Tibial artery (tissue), 4 donors: ENCODE data around the gene CTNNA3.

Source experiments
- DNase-seq, 2 donors: peaks; one replicate each; pipeline ENCODE4 v3.0.0-alpha.2; 2019
- H3K27ac ChIP-seq, 2 donors: fragments of 200-600 bp; sonication (generic) in 1 of 2; 1 replicate in 1 of 2; 2 replicates in 1 of 2; pipeline ENCODE4 v1.5.1; 2018 to 2019; ENCODE audit warnings: mild to moderate bottlenecking in 1 of 2
- H3K27me3 ChIP-seq, 2 donors: fragments of 200-600 bp; sonication (generic) in 1 of 2; one replicate each; pipeline versions ENCODE4 v1.5.1 to v1.6.0; 2016 to 2019
- H3K36me3 ChIP-seq, 3 donors: fragments of 200-600 bp; sonication (generic) in 2 of 3; one replicate each; pipeline ENCODE4 v1.5.1; 2016 to 2019; ENCODE audit warnings: mild to moderate bottlenecking in 2 of 3
- H3K4me1 ChIP-seq, 4 donors: fragments of 200-600 bp; sonication (generic) in 2 of 4; 1 replicate in 3 of 4; 2 replicates in 1 of 4; pipeline ENCODE4 v1.5.1; 2016 to 2019
- H3K4me3 ChIP-seq, 2 donors: fragments of 200-600 bp; sonication (generic) in 1 of 2; 1 replicate in 1 of 2; 2 replicates in 1 of 2; pipeline ENCODE4 v1.5.1; 2018 to 2019; ENCODE audit warnings: mild to moderate bottlenecking in 2 of 2
- H3K9me3 ChIP-seq, 3 donors: fragments of 200-600 bp; sonication (generic) in 1 of 3; one replicate each; pipeline ENCODE4 v1.5.1; 2016 to 2019
- intact Hi-C: fragments of 100-400 bp; cut with DNase I; formaldehyde crosslinking; loops from one replicate; pipeline ENCODE4 v1.15.0; 2023; ENCODE audit warnings: low total_unique reads
- TF ChIP-seq, protein P1 (sequence below), 2 experiments: fragments of 200-600 bp in 1 of 2; fragments of 450-650 bp in 1 of 2; IDR thresholded peaks; one replicate each; pipeline ENCODE4 v1.5.1; 2017 to 2019; ENCODE audit warnings: antibody characterized with exemption in 2 of 2, mild to moderate bottlenecking in 1 of 2, moderate library complexity in 1 of 2

Gene CTNNA3

DNA sequence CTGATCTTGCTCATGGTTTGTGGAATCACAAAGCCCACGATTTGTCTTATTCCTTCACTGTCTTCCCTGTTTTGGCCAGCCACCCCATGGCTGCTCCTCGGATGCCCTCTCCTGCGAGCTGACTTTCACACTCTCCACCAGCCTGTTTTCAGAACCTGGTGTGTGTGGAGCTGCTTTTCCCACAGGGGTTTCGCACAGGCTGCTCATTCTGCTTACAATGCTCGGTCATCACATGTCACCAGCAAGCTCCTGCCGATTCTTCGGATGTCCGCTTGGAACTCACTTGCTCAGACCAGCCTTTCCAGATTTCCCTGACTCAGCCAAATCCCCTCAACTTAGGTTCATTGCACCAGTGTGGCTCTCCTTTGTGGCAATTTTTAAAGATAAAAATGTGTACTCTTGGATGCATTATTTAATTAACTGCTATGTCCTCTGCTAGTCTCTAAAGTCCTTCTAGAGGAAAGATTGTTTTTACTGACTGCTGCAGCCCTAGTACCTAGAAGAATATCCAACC, 1788.7 kb downstream of the CTNNA3 start:
- no peak overlapping the region for H3K27ac ChIP-seq
- H3K27me3 ChIP-seq = no peaks in the 10 kb centered on the region
- H3K4me3 ChIP-seq = no peak overlapping the region
- intact Hi-C loops = no loop called here
- DNase-seq = no peak
- TF ChIP-seq, protein P1, sequence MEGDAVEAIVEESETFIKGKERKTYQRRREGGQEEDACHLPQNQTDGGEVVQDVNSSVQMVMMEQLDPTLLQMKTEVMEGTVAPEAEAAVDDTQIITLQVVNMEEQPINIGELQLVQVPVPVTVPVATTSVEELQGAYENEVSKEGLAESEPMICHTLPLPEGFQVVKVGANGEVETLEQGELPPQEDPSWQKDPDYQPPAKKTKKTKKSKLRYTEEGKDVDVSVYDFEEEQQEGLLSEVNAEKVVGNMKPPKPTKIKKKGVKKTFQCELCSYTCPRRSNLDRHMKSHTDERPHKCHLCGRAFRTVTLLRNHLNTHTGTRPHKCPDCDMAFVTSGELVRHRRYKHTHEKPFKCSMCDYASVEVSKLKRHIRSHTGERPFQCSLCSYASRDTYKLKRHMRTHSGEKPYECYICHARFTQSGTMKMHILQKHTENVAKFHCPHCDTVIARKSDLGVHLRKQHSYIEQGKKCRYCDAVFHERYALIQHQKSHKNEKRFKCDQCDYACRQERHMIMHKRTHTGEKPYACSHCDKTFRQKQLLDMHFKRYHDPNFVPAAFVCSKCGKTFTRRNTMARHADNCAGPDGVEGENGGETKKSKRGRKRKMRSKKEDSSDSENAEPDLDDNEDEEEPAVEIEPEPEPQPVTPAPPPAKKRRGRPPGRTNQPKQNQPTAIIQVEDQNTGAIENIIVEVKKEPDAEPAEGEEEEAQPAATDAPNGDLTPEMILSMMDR (IDR thresholded peaks at IDR 0.05) = no peak
- H3K4me1 ChIP-seq = peaks cover 0 to 8% (median 2%) of the 10 kb centered on the region in 4 donors
- no peaks in the 10 kb centered on the region for H3K36me3 ChIP-seq
- H3K9me3 ChIP-seq = no peaks in the 10 kb centered on the region

DNA sequence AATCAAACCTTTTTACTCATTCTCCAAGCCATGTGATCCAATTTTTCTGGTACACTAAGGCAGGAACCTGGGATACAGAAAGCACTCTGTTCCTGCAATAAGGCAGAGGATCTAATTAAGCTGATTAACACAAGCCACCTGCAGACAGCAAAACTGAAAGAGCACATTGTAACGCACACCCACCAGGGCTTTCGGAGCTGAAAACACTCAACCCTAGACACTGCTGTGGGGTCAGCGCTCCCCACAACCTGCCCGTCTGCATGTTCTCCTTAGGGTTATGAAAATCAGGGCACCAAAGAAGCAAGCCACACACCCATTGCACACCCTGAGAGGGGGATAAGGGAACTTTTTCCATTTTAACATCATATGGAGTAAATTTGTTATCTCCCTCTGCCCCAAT, 1792.4 kb downstream of the CTNNA3 start:
- Histone ChIP-seq H3K9me3 (no peaks in the 10 kb centered on the region), H3K4me3 (no peak overlapping the region), H3K36me3 (no peaks in the 10 kb centered on the region), H3K27me3 (no peaks in the 10 kb centered on the region), H3K4me1 (peaks cover 0 to 8% (median 2%) of the 10 kb centered on the region in 4 donors), H3K27ac (no peak overlapping the region)
- intact Hi-C loops = no loop called here
- TF ChIP-seq, protein P1 (IDR thresholded peaks at IDR 0.05) = no peak
- DNase-seq = no peak

DNA sequence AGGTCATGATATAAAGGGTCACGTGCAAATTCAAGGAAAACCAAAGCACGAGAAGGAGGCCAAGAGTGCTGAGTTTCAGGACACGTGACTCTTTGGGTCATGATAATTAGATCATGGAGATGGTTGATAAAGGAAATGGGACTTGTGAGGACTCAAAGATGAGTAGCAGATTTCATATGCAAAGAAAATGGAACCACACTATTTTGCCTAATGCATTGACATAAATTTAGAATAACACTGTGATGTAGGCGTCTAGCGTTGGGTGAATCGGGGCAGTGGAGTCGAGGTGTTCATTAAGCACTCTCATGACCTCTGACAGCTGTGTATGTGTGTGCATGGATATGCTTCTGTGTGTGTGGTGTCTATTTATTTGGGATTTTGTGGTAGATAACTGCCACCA, 1795.7 kb downstream of the CTNNA3 start:
- Histone ChIP-seq H3K4me1 (no peaks in the 10 kb centered on the region), H3K27me3 (no peaks in the 10 kb centered on the region), H3K36me3 (no peaks in the 10 kb centered on the region), H3K27ac (no peak overlapping the region), H3K9me3 (no peaks in the 10 kb centered on the region), H3K4me3 (no peak overlapping the region)
- TF ChIP-seq, protein P1 (IDR thresholded peaks at IDR 0.05) = no peak
- intact Hi-C loops = no loop called here
- no peak for DNase-seq

DNA sequence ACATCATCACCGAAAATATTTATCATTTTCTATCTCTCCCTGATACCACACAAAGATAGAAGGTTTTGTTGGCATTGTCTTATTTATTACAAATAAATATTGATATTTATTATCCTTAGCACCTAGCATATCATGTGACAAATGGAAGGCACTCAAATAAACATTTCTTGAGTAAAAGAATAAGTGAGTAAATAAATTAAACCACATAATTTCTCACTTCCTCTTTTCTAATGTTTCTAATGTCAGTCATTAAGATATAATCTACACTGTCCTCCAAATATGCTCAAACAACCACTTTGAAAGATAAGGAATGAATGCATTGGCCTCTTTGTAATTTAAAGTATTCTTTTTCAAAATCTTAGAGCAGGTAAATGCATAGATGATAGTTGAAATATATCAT, 1797.9 kb downstream of the CTNNA3 start:
- Histone ChIP-seq H3K4me3 (no peak overlapping the region), H3K4me1 (no peaks in the 10 kb centered on the region), H3K36me3 (no peaks in the 10 kb centered on the region), H3K27ac (no peak overlapping the region), H3K27me3 (no peaks in the 10 kb centered on the region), H3K9me3 (no peaks in the 10 kb centered on the region)
- intact Hi-C loops = no loop called here
- TF ChIP-seq, protein P1 (IDR thresholded peaks at IDR 0.05) = no peak
- DNase-seq = no peak

DNA sequence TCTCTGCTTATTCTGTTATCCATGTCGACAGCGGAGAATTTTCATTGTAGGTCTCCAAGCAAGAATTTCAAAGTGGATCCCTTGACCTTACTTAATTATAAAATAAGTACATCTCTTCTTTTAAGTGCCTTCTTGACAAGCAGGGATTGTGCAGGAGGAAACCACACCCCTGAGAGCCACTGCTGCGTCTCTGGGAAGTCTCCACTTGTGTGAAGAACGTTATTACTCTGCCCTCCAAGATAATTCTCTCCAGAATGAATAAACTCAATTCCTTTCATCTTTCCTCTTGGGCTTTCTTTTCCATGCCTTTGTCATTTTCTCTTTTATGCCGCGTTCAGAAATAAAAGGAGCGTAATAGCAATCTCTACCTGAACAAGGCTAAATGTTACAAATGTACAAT, 1801.0 kb downstream of the CTNNA3 start:
- Histone ChIP-seq H3K4me3 (no peak overlapping the region), H3K27me3 (no peaks in the 10 kb centered on the region), H3K27ac (no peak overlapping the region), H3K4me1 (no peaks in the 10 kb centered on the region), H3K9me3 (no peaks in the 10 kb centered on the region), H3K36me3 (no peaks in the 10 kb centered on the region)
- TF ChIP-seq, protein P1 (IDR thresholded peaks at IDR 0.05) = no peak
- intact Hi-C loops = no loop called here
- no peak for DNase-seq

DNA sequence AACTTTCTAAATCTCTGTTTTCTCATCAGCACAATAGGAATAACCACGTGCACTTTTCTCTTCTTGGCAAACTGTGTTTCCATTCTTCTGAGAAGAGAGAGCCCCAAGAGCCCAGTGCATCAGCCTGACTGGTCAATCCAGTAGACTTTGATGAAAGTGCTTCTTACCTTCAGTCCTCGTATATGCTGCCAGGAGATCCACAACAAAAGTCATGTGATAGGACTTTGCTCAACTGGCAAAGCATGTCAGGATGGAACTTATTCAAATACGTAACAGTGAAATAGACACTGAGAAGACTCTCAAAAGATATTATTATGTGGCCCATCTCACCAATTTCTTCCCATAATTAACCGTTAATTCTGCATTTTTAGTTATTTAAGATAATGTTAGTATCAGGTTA, 1801.6 kb downstream of the CTNNA3 start:
- Histone ChIP-seq H3K4me3 (no peak overlapping the region), H3K9me3 (no peaks in the 10 kb centered on the region), H3K36me3 (no peaks in the 10 kb centered on the region), H3K4me1 (no peaks in the 10 kb centered on the region), H3K27me3 (no peaks in the 10 kb centered on the region), H3K27ac (no peak overlapping the region)
- TF ChIP-seq, protein P1 (IDR thresholded peaks at IDR 0.05) = no peak
- intact Hi-C loops = no loop called here
- no peak for DNase-seq
